ENCODE results near the gene TPCN2. TPM values are rescaled to one million over a fixed set of nuclear protein-coding genes. Genes with fewer than 3 reads are reported as not detected.

The TPCN2 gene
- total RNA-seq, 1 experiment from 2014 or later = 15.2 TPM

DNA sequence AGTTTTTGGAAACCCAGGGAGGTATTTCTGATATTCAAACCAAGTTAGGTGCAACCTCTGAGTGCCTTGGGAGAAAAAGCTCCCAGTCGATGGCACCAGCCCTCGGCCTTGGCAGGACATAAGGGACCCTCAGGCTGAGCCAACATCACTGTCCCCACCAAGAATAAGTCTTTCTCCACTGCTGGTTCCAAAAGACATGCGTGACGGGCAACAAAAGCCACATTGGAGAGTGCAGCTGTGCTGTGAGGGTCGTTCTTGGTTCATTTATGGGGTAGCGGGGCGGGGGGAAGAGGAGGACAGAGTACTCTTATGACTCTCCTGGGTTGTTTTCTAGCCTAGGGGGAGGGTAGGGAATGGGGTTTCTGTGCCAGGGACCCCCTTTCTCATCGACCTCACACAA, 11.2 kb upstream of the TPCN2 start:
- no peak for DNase-seq (ENCODE audit: low read depth, low spot score)
- H2AFZ ChIP-seq (ENCODE audit: low read depth, low read length, poor library complexity, severe bottlenecking) = no peak overlapping the region
- H3K9me3 ChIP-seq (ENCODE audit: control insufficient read depth in 1 of 2, insufficient read depth in 1 of 2, low read depth in 1 of 2, low read length in 2 of 2) = no peaks in the 10 kb centered on the region
- no peaks in the 10 kb centered on the region for H3K9me2 ChIP-seq (ENCODE audit: insufficient read depth)
- no peaks in the 10 kb centered on the region for H3K4me1 ChIP-seq (ENCODE audit: control insufficient read depth in 1 of 2, insufficient read depth in 2 of 2, low read length in 2 of 2)
- TF ChIP-seq SIN3A (IDR thresholded peaks at IDR 0.05; ENCODE audit: low read depth) = no peak
- TF ChIP-seq TCF7L2 (IDR thresholded peaks at IDR 0.05; ENCODE audit: borderline replicate concordance, extremely low read depth, insufficient read depth, insufficient read length) = no peak
- no peak for TF ChIP-seq EZH2 (IDR thresholded peaks at IDR 0.05)
- no peak for TF ChIP-seq REST (IDR thresholded peaks at IDR 0.05; ENCODE audit: low read depth)
- H3K79me2 ChIP-seq (ENCODE audit: insufficient read depth, low read length) = no peaks in the 10 kb centered on the region
- ChIA-PET RAD21 (ENCODE audit: low non-redundant PET in 1 of 2, low total read pairs in 2 of 2, uncharacterized antibody in 2 of 2, unreplicated experiment in 2 of 2) (no interaction called here), CTCF (no interaction called here), POLR2A (no interaction called here)
- no peaks in the 10 kb centered on the region for H3K27me3 ChIP-seq (ENCODE audit: insufficient read depth, low read length)
- intact Hi-C loops (cut with micrococcal nuclease) = no loop called here
- no peak overlapping the region for H3K27ac ChIP-seq (ENCODE audit: low read depth, low read length)
- no peak for ATAC-seq
- H3K4me2 ChIP-seq (ENCODE audit: low read length) = no peak overlapping the region
- H3K36me3 ChIP-seq (ENCODE audit: control insufficient read depth in 1 of 2, insufficient read depth in 2 of 2, low read length in 2 of 2) = no peaks in the 10 kb centered on the region
- H3K4me3 ChIP-seq (replicated peaks in 1 of 2; ENCODE audit: low read depth in 1 of 2, low read length in 2 of 2) = no peak overlapping the region
- no peaks in the 10 kb centered on the region for H4K20me1 ChIP-seq (ENCODE audit: insufficient read depth)
- H3K9ac ChIP-seq (ENCODE audit: low read length) = no peak overlapping the region
- BruUV-seq (replicated peaks) = no TSS peak

DNA sequence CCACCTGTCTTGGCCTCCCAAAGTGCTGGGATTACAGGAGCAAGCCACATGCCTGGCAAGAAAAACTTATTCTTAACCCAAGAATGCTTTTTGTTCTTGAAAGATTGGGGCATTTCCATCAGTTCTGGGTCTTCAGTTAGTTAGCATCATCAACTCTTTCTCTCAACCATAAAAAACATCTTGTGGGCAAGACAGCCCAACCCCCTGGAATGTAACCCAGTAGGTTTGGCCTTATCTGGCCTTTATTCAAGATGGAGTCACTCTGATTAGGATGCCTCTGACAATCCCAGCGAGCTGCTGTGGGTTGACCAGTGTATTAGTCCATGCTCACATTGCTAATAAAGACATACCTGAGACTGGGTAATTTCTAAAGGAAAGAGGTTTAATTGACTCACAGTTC, 9.2 kb upstream of the TPCN2 start:
- CTCF ChIA-PET = no interaction called here
- DNase-seq (ENCODE audit: low read depth, low spot score) = no peak
- TF ChIP-seq, protein P1, sequence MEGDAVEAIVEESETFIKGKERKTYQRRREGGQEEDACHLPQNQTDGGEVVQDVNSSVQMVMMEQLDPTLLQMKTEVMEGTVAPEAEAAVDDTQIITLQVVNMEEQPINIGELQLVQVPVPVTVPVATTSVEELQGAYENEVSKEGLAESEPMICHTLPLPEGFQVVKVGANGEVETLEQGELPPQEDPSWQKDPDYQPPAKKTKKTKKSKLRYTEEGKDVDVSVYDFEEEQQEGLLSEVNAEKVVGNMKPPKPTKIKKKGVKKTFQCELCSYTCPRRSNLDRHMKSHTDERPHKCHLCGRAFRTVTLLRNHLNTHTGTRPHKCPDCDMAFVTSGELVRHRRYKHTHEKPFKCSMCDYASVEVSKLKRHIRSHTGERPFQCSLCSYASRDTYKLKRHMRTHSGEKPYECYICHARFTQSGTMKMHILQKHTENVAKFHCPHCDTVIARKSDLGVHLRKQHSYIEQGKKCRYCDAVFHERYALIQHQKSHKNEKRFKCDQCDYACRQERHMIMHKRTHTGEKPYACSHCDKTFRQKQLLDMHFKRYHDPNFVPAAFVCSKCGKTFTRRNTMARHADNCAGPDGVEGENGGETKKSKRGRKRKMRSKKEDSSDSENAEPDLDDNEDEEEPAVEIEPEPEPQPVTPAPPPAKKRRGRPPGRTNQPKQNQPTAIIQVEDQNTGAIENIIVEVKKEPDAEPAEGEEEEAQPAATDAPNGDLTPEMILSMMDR (IDR thresholded peaks at IDR 0.05 in 2 of 3, conservative IDR thresholded peaks at IDR 0.05 in 1 of 3; ENCODE audit: borderline replicate concordance in 1 of 3, insufficient read depth in 1 of 3, low read depth in 2 of 3, low read length in 2 of 3) = no peak
- no peak for TF ChIP-seq CBX3 (IDR thresholded peaks at IDR 0.05; ENCODE audit: low read depth)
- no peak for TF ChIP-seq POLR2AphosphoS5 (IDR thresholded peaks at IDR 0.05; ENCODE audit: low read depth, low read length)
- no peak for TF ChIP-seq RAD21 (IDR thresholded peaks at IDR 0.05; ENCODE audit: low read depth)
- TF ChIP-seq REST (IDR thresholded peaks at IDR 0.05; ENCODE audit: low read depth) = no peak
- TF ChIP-seq YY1 (IDR thresholded peaks at IDR 0.05; ENCODE audit: extremely low read depth, insufficient replicate concordance, low read depth, low read length) = no peak
- no peak for TF ChIP-seq SIN3A (IDR thresholded peaks at IDR 0.05; ENCODE audit: low read depth)
- TF ChIP-seq EZH2 (IDR thresholded peaks at IDR 0.05) = no peak
- no peak for TF ChIP-seq MAX (IDR thresholded peaks at IDR 0.05)

More for the DNA sequence above, 9.2 kb upstream of the TPCN2 start:
- H3K9ac ChIP-seq (ENCODE audit: low read length) = no peak overlapping the region
- no peak overlapping the region for H3K4me3 ChIP-seq (replicated peaks in 1 of 2; ENCODE audit: low read depth in 1 of 2, low read length in 2 of 2)
- H2AFZ ChIP-seq (ENCODE audit: low read depth, low read length, poor library complexity, severe bottlenecking) = no peak overlapping the region
- intact Hi-C loops (cut with micrococcal nuclease) = no loop called here
- H3K27ac ChIP-seq (ENCODE audit: low read depth, low read length) = no peak overlapping the region
- ChIA-PET RAD21 (ENCODE audit: low non-redundant PET in 1 of 2, low total read pairs in 2 of 2, uncharacterized antibody in 2 of 2, unreplicated experiment in 2 of 2) (no interaction called here), POLR2A (no interaction called here)
- no peaks in the 10 kb centered on the region for H3K36me3 ChIP-seq (ENCODE audit: control insufficient read depth in 1 of 2, insufficient read depth in 2 of 2, low read length in 2 of 2)
- H3K9me2 ChIP-seq (ENCODE audit: insufficient read depth) = no peaks in the 10 kb centered on the region
- H4K20me1 ChIP-seq (ENCODE audit: insufficient read depth) = no peaks in the 10 kb centered on the region
- ATAC-seq = no peak
- no peak overlapping the region for H3K4me2 ChIP-seq (ENCODE audit: low read length)
- H3K4me1 ChIP-seq (ENCODE audit: control insufficient read depth in 1 of 2, insufficient read depth in 2 of 2, low read length in 2 of 2) = peaks cover 0 to 11% of the 10 kb centered on the region in 2 experiments; a peak in 3 of 4 replicates
- H3K27me3 ChIP-seq (ENCODE audit: insufficient read depth, low read length) = no peaks in the 10 kb centered on the region
- no peaks in the 10 kb centered on the region for H3K9me3 ChIP-seq (ENCODE audit: control insufficient read depth in 1 of 2, insufficient read depth in 1 of 2, low read depth in 1 of 2, low read length in 2 of 2)
- BruUV-seq (replicated peaks) = no TSS peak
- H3K79me2 ChIP-seq (ENCODE audit: insufficient read depth, low read length) = no peaks in the 10 kb centered on the region
